T-helper 2 cell (primary cell): ENCODE measurements around the gene CD69.

ENCODE experiments used
- DNase-seq, 5 experiments: peaks; one replicate each; pipeline versions ENCODE4 v3.0.0 to v3.0.0-alpha.2; 2012 to 2022

CD69 gene

GRCh38 chr12:9781360-9781759 lies 20.7 kb upstream of the CD69 start:
- no peak for DNase-seq

- DNase-seq = no peak
Observed at GRCh38 chr12:9779209-9779608, 18.5 kb upstream of the CD69 start.

- peak in 1 of 5 experiments; percentile 32 for DNase-seq
Observed at GRCh38 chr12:9776781-9777180, 16.1 kb upstream of the CD69 start.

- DNase-seq = peak in 1 of 5 experiments; percentile 46
Observed at GRCh38 chr12:9773216-9773877, 12.6 kb upstream of the CD69 start.

- peak in 1 of 5 experiments; percentile 56 for DNase-seq
Observed at GRCh38 chr12:9763025-9763424, 2.3 kb upstream of the CD69 start.

GRCh38 chr12:9762369-9762768 lies 1.7 kb upstream of the CD69 start:
- no peak for DNase-seq

- DNase-seq = peak in 2 of 5 experiments; percentile 74 to 90
Observed at GRCh38 chr12:9761419-9761781, 699 bp upstream of the CD69 start.

- DNase-seq = peak in 1 of 5 experiments; percentile 69
Observed at GRCh38 chr12:9760120-9760519, 581 bp downstream of the CD69 start.

GRCh38 chr12:9759694-9760093 lies 1.0 kb downstream of the CD69 start:
- DNase-seq = no peak

- DNase-seq = peak in 1 of 5 experiments; percentile 58
Observed at GRCh38 chr12:9758119-9758518, 2.6 kb downstream of the CD69 start.

- peak in 1 of 5 experiments; percentile 73 for DNase-seq
Observed at GRCh38 chr12:9757433-9758025, 3.2 kb downstream of the CD69 start.

- DNase-seq = no peak
Observed at GRCh38 chr12:9756706-9757105, 4.0 kb downstream of the CD69 start.

GRCh38 chr12:9756170-9756569 lies 4.5 kb downstream of the CD69 start:
- DNase-seq = peak in 1 of 5 experiments; percentile 26

GRCh38 chr12:9755567-9755966 lies 5.1 kb downstream of the CD69 start:
- no peak for DNase-seq

GRCh38 chr12:9755035-9755434 lies 5.7 kb downstream of the CD69 start:
- DNase-seq = no peak

GRCh38 chr12:9754099-9754927 lies 6.4 kb downstream of the CD69 start:
- DNase-seq = no peak

GRCh38 chr12:9753498-9753897 lies 7.2 kb downstream of the CD69 start:
- DNase-seq = no peak

GRCh38 chr12:9753073-9753472 lies 7.6 kb downstream of the CD69 start:
- DNase-seq = no peak

GRCh38 chr12:9752145-9752933 lies 8.4 kb downstream of the CD69 start:
- DNase-seq = no peak

- DNase-seq = peak in 3 of 5 experiments; percentile 35 to 69 (median 43)
Observed at GRCh38 chr12:9751204-9752144, 9.2 kb downstream of the CD69 start.
